ENCODE measurements around the gene FARS2. TPM values are rescaled to one million over a fixed set of nuclear protein-coding genes. Genes with fewer than 3 reads are reported as not detected.

Gene FARS2
- total and polyA plus RNA-seq, 5 donors: 13.9 to 19.6 (median 16.7) TPM

GRCh38 chr6:5584078-5584482 lies 322.8 kb downstream of the FARS2 start:
- Histone ChIP-seq H3K27me3 (ENCODE audit: control insufficient read depth, insufficient read depth) (no peaks in the 10 kb centered on the region), H3K27ac (ENCODE audit: low read length) (no peak overlapping the region), H3K4me3 (ENCODE audit: low read length) (no peak overlapping the region), H3K9me3 (ENCODE audit: control insufficient read depth, low read length) (no peaks in the 10 kb centered on the region), H3K4me1 (ENCODE audit: control insufficient read depth, insufficient read depth, low read length) (no peaks in the 10 kb centered on the region)
- intact Hi-C loops (cut with DNase I): no loop called here
- no peak for DNase-seq
- WGBS: 59% methylated on average over 5 of the region's 5 CpGs
- ATAC-seq: no peak

- WGBS: 92% methylated on average over 3 of the region's 3 CpGs
- Histone ChIP-seq H3K27me3 (ENCODE audit: control insufficient read depth, insufficient read depth) (no peaks in the 10 kb centered on the region), H3K4me1 (ENCODE audit: control insufficient read depth, insufficient read depth, low read length) (no peaks in the 10 kb centered on the region), H3K27ac (ENCODE audit: low read length) (no peak overlapping the region), H3K4me3 (ENCODE audit: low read length) (no peak overlapping the region), H3K9me3 (ENCODE audit: control insufficient read depth, low read length) (no peaks in the 10 kb centered on the region)
- ATAC-seq (no peak), DNase-seq (no peak)
- intact Hi-C loops (cut with DNase I): no loop called here
Observed at GRCh38 chr6:5587648-5588047, 326.3 kb downstream of the FARS2 start.

GRCh38 chr6:5589422-5590141 lies 328.3 kb downstream of the FARS2 start:
- DNase-seq: no peak
- intact Hi-C loops (cut with DNase I): no loop called here
- Histone ChIP-seq H3K27me3 (ENCODE audit: control insufficient read depth, insufficient read depth) (no peaks in the 10 kb centered on the region), H3K9me3 (ENCODE audit: control insufficient read depth, low read length) (no peaks in the 10 kb centered on the region), H3K27ac (ENCODE audit: low read length) (no peak overlapping the region), H3K4me1 (ENCODE audit: control insufficient read depth, insufficient read depth, low read length) (no peaks in the 10 kb centered on the region), H3K4me3 (ENCODE audit: low read length) (no peak overlapping the region)
- 93% methylated on average over 7 of the region's 7 CpGs for WGBS
- ATAC-seq: no peak

- 74% methylated on average over 5 of the region's 5 CpGs for WGBS
- intact Hi-C loops (cut with DNase I): no loop called here
- Histone ChIP-seq H3K4me3 (ENCODE audit: low read length) (no peak overlapping the region), H3K27me3 (ENCODE audit: control insufficient read depth, insufficient read depth) (no peaks in the 10 kb centered on the region), H3K9me3 (ENCODE audit: control insufficient read depth, low read length) (no peaks in the 10 kb centered on the region), H3K4me1 (ENCODE audit: control insufficient read depth, insufficient read depth, low read length) (no peaks in the 10 kb centered on the region), H3K27ac (ENCODE audit: low read length) (no peak overlapping the region)
- DNase-seq (peak in 2 of 3 donors; percentile 35 to 70), ATAC-seq (peak; percentile 78 to 83)
Observed at GRCh38 chr6:5590187-5590586, 328.9 kb downstream of the FARS2 start.

- no peak for ATAC-seq
- intact Hi-C loops (cut with DNase I): no loop called here
- 85% methylated on average over 17 of the region's 17 CpGs for WGBS
- Histone ChIP-seq H3K9me3 (ENCODE audit: control insufficient read depth, low read length) (no peaks in the 10 kb centered on the region), H3K4me1 (ENCODE audit: control insufficient read depth, insufficient read depth, low read length) (no peaks in the 10 kb centered on the region), H3K27me3 (ENCODE audit: control insufficient read depth, insufficient read depth) (no peaks in the 10 kb centered on the region), H3K27ac (ENCODE audit: low read length) (no peak overlapping the region), H3K4me3 (ENCODE audit: low read length) (no peak overlapping the region)
- DNase-seq: no peak
Observed at GRCh38 chr6:5592886-5593519, 331.7 kb downstream of the FARS2 start.

DNA sequence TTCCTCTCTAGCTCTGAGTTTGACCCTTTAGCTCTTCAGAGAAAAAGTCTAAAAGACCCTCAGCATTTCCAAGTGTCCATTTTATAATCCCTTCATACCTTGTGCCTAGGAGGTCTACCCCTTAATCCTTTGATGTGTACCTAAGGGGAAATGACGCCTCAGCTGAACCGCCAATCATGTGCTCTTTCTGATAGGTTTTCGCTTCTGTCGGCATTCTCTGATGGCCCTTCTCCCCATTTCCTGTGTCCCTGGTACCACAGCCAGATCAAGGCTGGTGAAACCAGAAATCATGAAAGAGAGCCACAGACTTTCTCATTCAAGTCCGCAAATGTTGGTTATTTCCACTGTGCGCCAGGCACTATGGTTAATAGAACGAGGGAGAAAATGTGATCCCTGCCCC lies 333.9 kb downstream of the FARS2 start:
- intact Hi-C loops (cut with DNase I): no loop called here
- ATAC-seq (no peak), DNase-seq (no peak)
- no peaks in the 10 kb centered on the region for H3K4me1 ChIP-seq (ENCODE audit: control insufficient read depth, insufficient read depth, low read length)
- no peak overlapping the region for H3K27ac ChIP-seq (ENCODE audit: low read length)
- 95% methylated on average over 7 of the region's 7 CpGs for WGBS
- no peaks in the 10 kb centered on the region for H3K27me3 ChIP-seq (ENCODE audit: control insufficient read depth, insufficient read depth)
- H3K9me3 ChIP-seq (ENCODE audit: control insufficient read depth, low read length): no peaks in the 10 kb centered on the region
- H3K4me3 ChIP-seq (ENCODE audit: low read length): no peak overlapping the region

- intact Hi-C loops (cut with DNase I): no loop called here
- no peaks in the 10 kb centered on the region for H3K27me3 ChIP-seq (ENCODE audit: control insufficient read depth, insufficient read depth)
Observed at GRCh38 chr6:5597413-5597812, 336.1 kb downstream of the FARS2 start.

GRCh38 chr6:5598123-5598522 lies 336.8 kb downstream of the FARS2 start:
- no peak for DNase-seq
- Histone ChIP-seq H3K9me3 (ENCODE audit: control insufficient read depth, low read length) (no peaks in the 10 kb centered on the region), H3K4me1 (ENCODE audit: control insufficient read depth, insufficient read depth, low read length) (no peaks in the 10 kb centered on the region), H3K27ac (ENCODE audit: low read length) (no peak overlapping the region), H3K4me3 (ENCODE audit: low read length) (no peak overlapping the region), H3K27me3 (ENCODE audit: control insufficient read depth, insufficient read depth) (no peaks in the 10 kb centered on the region)
- no peak for ATAC-seq
- intact Hi-C loops (cut with DNase I): no loop called here
- 93% methylated on average over 3 of the region's 3 CpGs for WGBS

More at GRCh38 chr6:5597413-5597812, 336.1 kb downstream of the FARS2 start:
- Histone ChIP-seq H3K9me3 (ENCODE audit: control insufficient read depth, low read length) (no peaks in the 10 kb centered on the region), H3K4me3 (ENCODE audit: low read length) (no peak overlapping the region), H3K4me1 (ENCODE audit: control insufficient read depth, insufficient read depth, low read length) (no peaks in the 10 kb centered on the region), H3K27ac (ENCODE audit: low read length) (no peak overlapping the region)
- DNase-seq (peak in 1 of 3 donors; percentile 57), ATAC-seq (no peak)
- 89% methylated on average over 7 of the region's 7 CpGs for WGBS

DNA sequence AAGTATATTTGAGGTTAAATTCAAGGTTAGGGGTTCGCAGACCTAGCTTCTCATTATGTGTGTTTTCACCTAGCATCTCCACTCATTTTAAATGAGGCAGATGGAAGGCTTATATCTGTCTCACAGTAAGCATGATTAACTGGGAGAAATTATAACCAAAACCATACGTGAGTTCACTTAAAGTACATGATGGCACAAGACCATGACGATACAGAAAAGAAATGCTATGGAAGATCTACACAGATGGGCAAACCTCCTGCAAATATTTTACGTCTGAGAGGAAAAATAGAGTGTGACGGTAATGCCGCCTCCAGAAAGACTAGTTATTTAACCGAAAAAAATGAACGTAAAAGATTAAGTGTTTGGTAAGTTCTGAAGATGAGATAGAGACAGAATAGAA lies 337.8 kb downstream of the FARS2 start:
- 97% methylated on average over 8 of the region's 8 CpGs for WGBS
- Histone ChIP-seq H3K27me3 (ENCODE audit: control insufficient read depth, insufficient read depth) (no peaks in the 10 kb centered on the region), H3K9me3 (ENCODE audit: control insufficient read depth, low read length) (no peaks in the 10 kb centered on the region), H3K27ac (ENCODE audit: low read length) (no peak overlapping the region), H3K4me1 (ENCODE audit: control insufficient read depth, insufficient read depth, low read length) (no peaks in the 10 kb centered on the region), H3K4me3 (ENCODE audit: low read length) (no peak overlapping the region)
- no peak for DNase-seq
- intact Hi-C loops (cut with DNase I): no loop called here
- no peak for ATAC-seq

- Histone ChIP-seq H3K9me3 (ENCODE audit: control insufficient read depth, low read length) (no peaks in the 10 kb centered on the region), H3K27me3 (ENCODE audit: control insufficient read depth, insufficient read depth) (no peaks in the 10 kb centered on the region), H3K4me1 (ENCODE audit: control insufficient read depth, insufficient read depth, low read length) (no peaks in the 10 kb centered on the region), H3K4me3 (ENCODE audit: low read length) (no peak overlapping the region), H3K27ac (ENCODE audit: low read length) (no peak overlapping the region)
- 82% methylated on average over 5 of the region's 5 CpGs for WGBS
- no peak for DNase-seq
- intact Hi-C loops (cut with DNase I): no loop called here
- ATAC-seq: no peak
Observed at GRCh38 chr6:5605937-5606336, 344.6 kb downstream of the FARS2 start.

- DNase-seq: no peak
Observed at GRCh38 chr6:5606546-5606945, 345.2 kb downstream of the FARS2 start.

More at GRCh38 chr6:5606546-5606945, 345.2 kb downstream of the FARS2 start:
- no peaks in the 10 kb centered on the region for H3K9me3 ChIP-seq (ENCODE audit: control insufficient read depth, low read length)
- no peaks in the 10 kb centered on the region for H3K27me3 ChIP-seq (ENCODE audit: control insufficient read depth, insufficient read depth)
- no peak for ATAC-seq
- intact Hi-C loops (cut with DNase I): no loop called here
- H3K4me3 ChIP-seq (ENCODE audit: low read length): no peak overlapping the region
- no peaks in the 10 kb centered on the region for H3K4me1 ChIP-seq (ENCODE audit: control insufficient read depth, insufficient read depth, low read length)
- 84% methylated on average over 4 of the region's 4 CpGs for WGBS
- no peak overlapping the region for H3K27ac ChIP-seq (ENCODE audit: low read length)

Data from right cardiac atrium (tissue), 5 donors.